Stimulated activated CD4-positive, alpha-beta T cell treated with anti-CD3 and anti-CD28 coated beads, Interleukin-15, amount 100 ng/mL, for 1 hour (primary cell): Measurements from ENCODE around the gene CHRNA3.

Experiments used
- DNase-seq, 2 donors: peaks; one replicate each; pipeline ENCODE4 v3.0.0-alpha.2; 2020; ENCODE audit warnings: low read depth in 1 of 2, low spot score in 1 of 2

Gene CHRNA3

GRCh38 chr15:78620527-78621421 lies at the start of gene CHRNA3:
CHRNA3 (minus strand) TSS chr15:78620996; CDS start chr15:78620794, 202 bp downstream.
- DNase-seq: no peak

GRCh38 chr15:78668987-78669386 lies 48.2 kb upstream of the CHRNA3 start:
- DNase-seq: no peak

GRCh38 chr15:78667578-78668236 lies 46.9 kb upstream of the CHRNA3 start:
- no peak for DNase-seq

- DNase-seq: no peak
Observed at GRCh38 chr15:78666010-78666409, 45.2 kb upstream of the CHRNA3 start.

GRCh38 chr15:78663703-78664102 lies 42.9 kb upstream of the CHRNA3 start:
- DNase-seq: no peak

- DNase-seq: no peak
Observed at GRCh38 chr15:78662028-78662427, 41.2 kb upstream of the CHRNA3 start.

GRCh38 chr15:78661001-78661400 lies 40.2 kb upstream of the CHRNA3 start:
- DNase-seq: no peak

- DNase-seq: no peak
Observed at GRCh38 chr15:78660584-78660983, 39.8 kb upstream of the CHRNA3 start.

- DNase-seq: no peak
Observed at GRCh38 chr15:78658823-78659222, 38.0 kb upstream of the CHRNA3 start.

- DNase-seq: no peak
Observed at GRCh38 chr15:78654272-78654671, 33.5 kb upstream of the CHRNA3 start.

GRCh38 chr15:78651930-78652615 lies 31.3 kb upstream of the CHRNA3 start:
- no peak for DNase-seq

- DNase-seq: no peak
Observed at GRCh38 chr15:78651007-78651406, 30.2 kb upstream of the CHRNA3 start.

GRCh38 chr15:78650022-78650421 lies 29.2 kb upstream of the CHRNA3 start:
- no peak for DNase-seq

GRCh38 chr15:78645009-78645408 lies 24.2 kb upstream of the CHRNA3 start:
- no peak for DNase-seq

- DNase-seq: no peak
Observed at GRCh38 chr15:78642331-78642730, 21.5 kb upstream of the CHRNA3 start.

- DNase-seq: no peak
Observed at GRCh38 chr15:78641749-78642275, 21.0 kb upstream of the CHRNA3 start.

- DNase-seq: no peak
Observed at GRCh38 chr15:78641102-78641748, 20.4 kb upstream of the CHRNA3 start, which contains the start of gene CHRNB4. CHRNB4 (minus strand) TSS chr15:78641210; CDS start chr15:78641133, 77 bp downstream.

- no peak for DNase-seq
Observed at GRCh38 chr15:78640527-78641101, 19.8 kb upstream of the CHRNA3 start.

GRCh38 chr15:78638658-78639314 lies 18.0 kb upstream of the CHRNA3 start:
- DNase-seq: no peak
